Activated CD4-positive, alpha-beta T cell treated with anti-CD3 and anti-CD28 coated beads, Interleukin-2, amount 10 ng/mL, durations not matched to agents 7 days and 5 days (primary cell): ENCODE results near the gene ZNF280B. TPM values are rescaled to one million over a fixed set of nuclear protein-coding genes. Genes with fewer than 3 reads are reported as not detected.
"Not testable (repeated sequence)": the region's sequence is repeated elsewhere in the genome, so short reads cannot be mapped to it uniquely, and the experiment has no call there.

Experiments used
- CTCF ChIA-PET: fragments of 350-600 bp; sonication (Branson Sonifier 250); formaldehyde crosslinking; loops from one replicate; lab custom pipeline; 2021; ENCODE audit warnings: antibody characterized with exemption; lab: Charles Lee
- POLR2A ChIA-PET: fragments of 350-600 bp; sonication (Branson Sonifier 250); formaldehyde crosslinking; loops from one replicate; lab custom pipeline; 2021; ENCODE audit warnings: antibody characterized with exemption; lab: Charles Lee
- DNase-seq: peaks from one replicate; pipeline ENCODE4 v3.0.0-alpha.2; 2020
- H3K27ac Mint-ChIP-seq: one replicate; pipeline ENCODE4 v1.8.0; 2021; ENCODE audit warnings: mild to moderate bottlenecking, moderate library complexity, mixed read lengths
- H3K27me3 Mint-ChIP-seq: one replicate; pipeline ENCODE4 v1.8.0; 2021; ENCODE audit warnings: mixed read lengths
- H3K36me3 Mint-ChIP-seq: one replicate; pipeline ENCODE4 v1.8.0; 2021; ENCODE audit warnings: low read depth, mixed read lengths
- H3K4me1 Mint-ChIP-seq: one replicate; pipeline ENCODE4 v1.8.0; 2021; ENCODE audit warnings: mixed read lengths
- H3K4me3 Mint-ChIP-seq: one replicate; pipeline ENCODE4 v1.8.0; 2021; ENCODE audit warnings: mild to moderate bottlenecking, moderate library complexity, mixed read lengths
- H3K9me3 Mint-ChIP-seq: one replicate; pipeline ENCODE4 v1.8.0; 2021; ENCODE audit warnings: mixed read lengths
- total RNA-seq, 2 experiments: library from RNA; stranded (reverse); gene quantifications; one replicate each; pipeline ENCODE4 v1.2.3, GENCODE V29; 2021

The ZNF280B gene
- total RNA-seq, 2 experiments from 2014 or later, result 1.9 to 2.5 TPM

GRCh38 chr22:22485524-22485923, 23.0 kb downstream of the ZNF280B start:
- H3K4me3 Mint-ChIP-seq, result no peak overlapping the region
- CTCF ChIA-PET, result interaction anchor here (0.5 kb wide), 1 partner anchor 93 kb away, joined by 3 read pairs; no protein-coding TSS in a partner anchor
- H3K4me1 Mint-ChIP-seq, result no peaks in the 10 kb centered on the region
- H3K27ac Mint-ChIP-seq, result no peak overlapping the region
- DNase-seq, result no peak
- H3K27me3 Mint-ChIP-seq, result no peaks in the 10 kb centered on the region
- peaks cover 3% of the 10 kb centered on the region for H3K36me3 Mint-ChIP-seq
- no peaks in the 10 kb centered on the region for H3K9me3 Mint-ChIP-seq
- POLR2A ChIA-PET, result no interaction called here

GRCh38 chr22:22484023-22484422, 24.5 kb downstream of the ZNF280B start:
- Mint-ChIP-seq H3K27ac (no peak overlapping the region), H3K4me1 (no peaks in the 10 kb centered on the region), H3K4me3 (no peak overlapping the region), H3K9me3 (no peaks in the 10 kb centered on the region), H3K36me3 (peaks cover 3% of the 10 kb centered on the region), H3K27me3 (no peaks in the 10 kb centered on the region)
- no peak for DNase-seq
- ChIA-PET POLR2A (interaction anchor here (0.6 kb wide), 1 partner anchor 69 kb away, joined by 9 read pairs; no protein-coding TSS in a partner anchor), CTCF (no interaction called here)

GRCh38 chr22:22480940-22481339, 27.6 kb downstream of the ZNF280B start:
- no peaks in the 10 kb centered on the region for H3K27me3 Mint-ChIP-seq
- POLR2A ChIA-PET, result no interaction called here
- DNase-seq, result no peak
- no peak overlapping the region for H3K4me3 Mint-ChIP-seq
- CTCF ChIA-PET, result interaction anchor here (0.5 kb wide), 1 partner anchor 75 kb away, joined by 4 read pairs; no protein-coding TSS in a partner anchor
- H3K4me1 Mint-ChIP-seq, result no peaks in the 10 kb centered on the region
- no peaks in the 10 kb centered on the region for H3K36me3 Mint-ChIP-seq
- H3K27ac Mint-ChIP-seq, result no peak overlapping the region
- H3K9me3 Mint-ChIP-seq, result no peaks in the 10 kb centered on the region

GRCh38 chr22:22479999-22480532, 28.5 kb downstream of the ZNF280B start:
- Mint-ChIP-seq H3K4me1 (no peaks in the 10 kb centered on the region), H3K4me3 (no peak overlapping the region), H3K9me3 (no peaks in the 10 kb centered on the region), H3K36me3 (no peaks in the 10 kb centered on the region), H3K27ac (no peak overlapping the region), H3K27me3 (no peaks in the 10 kb centered on the region)
- CTCF ChIA-PET, result no interaction called here
- POLR2A ChIA-PET, result no interaction called here
- DNase-seq, result no peak

- CTCF ChIA-PET, result no interaction called here
- DNase-seq, result no peak
- H3K27ac Mint-ChIP-seq, result no peak overlapping the region
- H3K27me3 Mint-ChIP-seq, result no peaks in the 10 kb centered on the region
- POLR2A ChIA-PET, result no interaction called here
- H3K9me3 Mint-ChIP-seq, result no peaks in the 10 kb centered on the region
- H3K4me1 Mint-ChIP-seq, result no peaks in the 10 kb centered on the region
- no peak overlapping the region for H3K4me3 Mint-ChIP-seq
- no peaks in the 10 kb centered on the region for H3K36me3 Mint-ChIP-seq
Observed at GRCh38 chr22:22479116-22479515, 29.4 kb downstream of the ZNF280B start.

- POLR2A ChIA-PET, result no interaction called here
- no peak for DNase-seq
- CTCF ChIA-PET, result no interaction called here
- H3K4me1 Mint-ChIP-seq, result no peaks in the 10 kb centered on the region
- no peaks in the 10 kb centered on the region for H3K27me3 Mint-ChIP-seq
- H3K36me3 Mint-ChIP-seq, result no peaks in the 10 kb centered on the region
- H3K27ac Mint-ChIP-seq, result no peak overlapping the region
- H3K9me3 Mint-ChIP-seq, result no peaks in the 10 kb centered on the region
- H3K4me3 Mint-ChIP-seq, result no peak overlapping the region
Observed at GRCh38 chr22:22478470-22478869, 30.1 kb downstream of the ZNF280B start.

- no peak overlapping the region for H3K27ac Mint-ChIP-seq
- peaks cover 2% of the 10 kb centered on the region for H3K9me3 Mint-ChIP-seq
- no peaks in the 10 kb centered on the region for H3K27me3 Mint-ChIP-seq
- no peaks in the 10 kb centered on the region for H3K4me1 Mint-ChIP-seq
- DNase-seq, result no peak
- ChIA-PET POLR2A (no interaction called here), CTCF (interaction anchor here (1.3 kb wide), 1 partner anchor 84 kb away, joined by 3 read pairs; the partner anchor contains the start of gene PRAME)
- H3K4me3 Mint-ChIP-seq, result no peak overlapping the region
- H3K36me3 Mint-ChIP-seq, result no peaks in the 10 kb centered on the region
Observed at GRCh38 chr22:22474733-22475132, 33.8 kb downstream of the ZNF280B start.

GRCh38 chr22:22471104-22471503, 37.4 kb downstream of the ZNF280B start:
- H3K27ac Mint-ChIP-seq, DNase-seq, H3K36me3 Mint-ChIP-seq, H3K4me3 Mint-ChIP-seq, H3K4me1 Mint-ChIP-seq, POLR2A ChIA-PET, CTCF ChIA-PET, H3K27me3 Mint-ChIP-seq, H3K9me3 Mint-ChIP-seq: not testable (repeated sequence)

GRCh38 chr22:22469527-22469926, 39.0 kb downstream of the ZNF280B start:
- Mint-ChIP-seq H3K27me3 (peaks cover 11% of the 10 kb centered on the region), H3K4me3 (no peak overlapping the region), H3K36me3 (no peaks in the 10 kb centered on the region), H3K27ac (no peak overlapping the region), H3K4me1 (no peaks in the 10 kb centered on the region), H3K9me3 (peaks cover 4% of the 10 kb centered on the region)
- ChIA-PET CTCF (no interaction called here), POLR2A (no interaction called here)
- no peak for DNase-seq

- H3K27me3 Mint-ChIP-seq, result peaks cover 14% of the 10 kb centered on the region
- POLR2A ChIA-PET, H3K4me3 Mint-ChIP-seq, CTCF ChIA-PET, H3K9me3 Mint-ChIP-seq, H3K27ac Mint-ChIP-seq, DNase-seq, H3K36me3 Mint-ChIP-seq, H3K4me1 Mint-ChIP-seq: not testable (repeated sequence)
Observed at GRCh38 chr22:22468794-22469469, 39.6 kb downstream of the ZNF280B start.

- CTCF ChIA-PET, result no interaction called here
- DNase-seq, result no peak
- H3K36me3 Mint-ChIP-seq, result no peaks in the 10 kb centered on the region
- H3K9me3 Mint-ChIP-seq, result peaks cover 4% of the 10 kb centered on the region
- H3K4me1 Mint-ChIP-seq, result no peaks in the 10 kb centered on the region
- POLR2A ChIA-PET, result no interaction called here
- peaks cover 26% of the 10 kb centered on the region for H3K27me3 Mint-ChIP-seq
- no peak overlapping the region for H3K4me3 Mint-ChIP-seq
- H3K27ac Mint-ChIP-seq, result no peak overlapping the region
Observed at GRCh38 chr22:22467112-22467511, 41.4 kb downstream of the ZNF280B start.

- Mint-ChIP-seq H3K4me3 (no peak overlapping the region), H3K36me3 (no peaks in the 10 kb centered on the region), H3K27me3 (peaks cover 34% of the 10 kb centered on the region), H3K27ac (no peak overlapping the region), H3K4me1 (no peaks in the 10 kb centered on the region), H3K9me3 (peaks cover 4% of the 10 kb centered on the region)
- CTCF ChIA-PET, result no interaction called here
- DNase-seq, result no peak
- POLR2A ChIA-PET, result no interaction called here
Observed at GRCh38 chr22:22465782-22466181, 42.8 kb downstream of the ZNF280B start.

- POLR2A ChIA-PET, result no interaction called here
- H3K27me3 Mint-ChIP-seq, result peaks cover 34% of the 10 kb centered on the region
- H3K9me3 Mint-ChIP-seq, result peaks cover 4% of the 10 kb centered on the region
- no peak overlapping the region for H3K27ac Mint-ChIP-seq
- no peak for DNase-seq
- CTCF ChIA-PET, result no interaction called here
- H3K36me3 Mint-ChIP-seq, result no peaks in the 10 kb centered on the region
- no peak overlapping the region for H3K4me3 Mint-ChIP-seq
- H3K4me1 Mint-ChIP-seq, result no peaks in the 10 kb centered on the region
Observed at GRCh38 chr22:22465094-22465602, 43.4 kb downstream of the ZNF280B start.
